DMS 273 treated with DMSO at 0.1 percent for 48 hours (cell line): ENCODE measurements around the gene PROK2.

Experiments
- DNase-seq: peaks from one replicate; lab custom pipeline; 2025; lab: John Stamatoyannopoulos, UW

PROK2 gene

GRCh38 chr3:71786551-71786950, 1.6 kb upstream of the PROK2 start:
- DNase-seq, result no peak

GRCh38 chr3:71786217-71786549, 1.2 kb upstream of the PROK2 start:
- no peak for DNase-seq

- DNase-seq, result no peak
These were observed 726 bp upstream of the PROK2 start for GRCh38 chr3:71785532-71786216.

GRCh38 chr3:71784201-71784913, 591 bp downstream of the PROK2 start:
- DNase-seq, result no peak

GRCh38 chr3:71783152-71783551, 1.8 kb downstream of the PROK2 start:
- DNase-seq, result no peak

- DNase-seq, result no peak
These were observed 4.5 kb downstream of the PROK2 start for GRCh38 chr3:71780430-71780829.

GRCh38 chr3:71779674-71780377, 5.1 kb downstream of the PROK2 start:
- no peak for DNase-seq

- DNase-seq, result no peak
These were observed 6.6 kb downstream of the PROK2 start for GRCh38 chr3:71778353-71778752.

GRCh38 chr3:71776538-71776937, 8.4 kb downstream of the PROK2 start:
- DNase-seq, result no peak

- no peak for DNase-seq
These were observed 13.1 kb downstream of the PROK2 start for GRCh38 chr3:71771884-71772283.

- DNase-seq, result no peak
These were observed 13.8 kb downstream of the PROK2 start for GRCh38 chr3:71771126-71771525.

- DNase-seq, result no peak
These were observed 21.5 kb downstream of the PROK2 start for GRCh38 chr3:71763426-71763825.

GRCh38 chr3:71760140-71760539, 24.8 kb downstream of the PROK2 start:
- no peak for DNase-seq

GRCh38 chr3:71759401-71759800, 25.5 kb downstream of the PROK2 start:
- DNase-seq, result no peak

- DNase-seq, result no peak
These were observed 26.9 kb downstream of the PROK2 start for GRCh38 chr3:71758091-71758490.

- DNase-seq, result no peak
These were observed 30.2 kb downstream of the PROK2 start for GRCh38 chr3:71754610-71755253.

- DNase-seq, result no peak
These were observed 31.0 kb downstream of the PROK2 start, which contains the start of gene GPR27 for GRCh38 chr3:71753701-71754609. Gene GPR27, plus strand, starts transcription at chr3:71753855. Its CDS starts 195 bp downstream, at chr3:71754050.

GRCh38 chr3:71752831-71753700, 31.9 kb downstream of the PROK2 start:
- DNase-seq, result no peak

GRCh38 chr3:71751602-71752001, 33.3 kb downstream of the PROK2 start:
- no peak for DNase-seq

GRCh38 chr3:71744738-71745137, 40.2 kb downstream of the PROK2 start:
- DNase-seq, result no peak

- DNase-seq, result no peak
These were observed 42.3 kb downstream of the PROK2 start for GRCh38 chr3:71742621-71743020.
